Uterus (tissue), 4 donors: ENCODE data around the gene ERVW-1. TPM values are rescaled to one million over a fixed set of nuclear protein-coding genes. Genes with fewer than 3 reads are reported as not detected.
A peak's percentile ranks its signal among the peaks of the same experiment; 100 is the strongest.
"Not testable (repeated sequence)": the region's sequence is repeated elsewhere in the genome, so short reads cannot be mapped to it uniquely, and the experiment has no call there.

Experiments used
- DNase-seq, 2 donors: peaks; one replicate each; pipeline ENCODE4 v3.0.0-alpha.2; 2019 to 2020
- H3K27ac ChIP-seq, 2 donors: fragments of 200-600 bp; sonication (generic); 1 replicate in 1 of 2; 2 replicates in 1 of 2; pipeline ENCODE4 v1.5.1; 2016 to 2018
- H3K27me3 ChIP-seq, 2 donors: fragments of 200-600 bp; sonication (generic); one replicate each; pipeline ENCODE4 v1.5.1; 2018 to 2019; ENCODE audit warnings: control low read depth in 1 of 2
- H3K36me3 ChIP-seq, 2 donors: fragments of 200-600 bp; sonication (generic); one replicate each; pipeline ENCODE4 v1.5.1; 2019; ENCODE audit warnings: control low read depth in 1 of 2
- H3K4me1 ChIP-seq, 2 donors: fragments of 200-600 bp; sonication (generic); one replicate each; pipeline ENCODE4 v1.5.1; 2018 to 2019; ENCODE audit warnings: control low read depth in 1 of 2
- H3K4me3 ChIP-seq, 2 donors: fragments of 200-600 bp; sonication (generic); 1 replicate in 1 of 2; 2 replicates in 1 of 2; pipeline ENCODE4 v1.5.1; 2018 to 2019; ENCODE audit warnings: mild to moderate bottlenecking in 1 of 2
- H3K9me3 ChIP-seq, 2 donors: fragments of 200-600 bp; sonication (generic); one replicate each; pipeline ENCODE4 v1.5.1; 2019; ENCODE audit warnings: control low read depth in 1 of 2
- POLR2A ChIP-seq, 2 donors: fragments of 450-650 bp; IDR thresholded peaks; one replicate each; pipeline ENCODE4 v1.6.1; 2016; ENCODE audit warnings: antibody characterized with exemption in 2 of 2, mild to moderate bottlenecking in 1 of 2, moderate library complexity in 1 of 2
- intact Hi-C: fragments of 100-400 bp; cut with DNase I; formaldehyde crosslinking; loops from one replicate; pipeline ENCODE4 v1.15.1; 2023; ENCODE audit warnings: low total_unique reads
- total RNA-seq, 4 donors: library from RNA; depleted of rRNA in 3 of 4; stranded (reverse); fragments of >200 nt in 3 of 4; gene quantifications; one replicate each; pipeline versions ENCODE4 v1.1.0 to v1.2.4, GENCODE V29; 2014 to 2023
- TF ChIP-seq, protein P1 (sequence below), 4 experiments: fragments of 200-600 bp in 2 of 4; fragments of 450-650 bp in 2 of 4; sonication (generic) in 2 of 4; IDR thresholded peaks; one replicate each; pipeline ENCODE4 v1.5.1; 2016 to 2019; ENCODE audit warnings: antibody characterized with exemption in 4 of 4, mild to moderate bottlenecking in 2 of 4, moderate library complexity in 1 of 4
- donor health status: DM: yes; HTN: yes; CAD: no.

Gene ERVW-1
- total RNA-seq, 4 donors from 2014 or later = not detected

DNA sequence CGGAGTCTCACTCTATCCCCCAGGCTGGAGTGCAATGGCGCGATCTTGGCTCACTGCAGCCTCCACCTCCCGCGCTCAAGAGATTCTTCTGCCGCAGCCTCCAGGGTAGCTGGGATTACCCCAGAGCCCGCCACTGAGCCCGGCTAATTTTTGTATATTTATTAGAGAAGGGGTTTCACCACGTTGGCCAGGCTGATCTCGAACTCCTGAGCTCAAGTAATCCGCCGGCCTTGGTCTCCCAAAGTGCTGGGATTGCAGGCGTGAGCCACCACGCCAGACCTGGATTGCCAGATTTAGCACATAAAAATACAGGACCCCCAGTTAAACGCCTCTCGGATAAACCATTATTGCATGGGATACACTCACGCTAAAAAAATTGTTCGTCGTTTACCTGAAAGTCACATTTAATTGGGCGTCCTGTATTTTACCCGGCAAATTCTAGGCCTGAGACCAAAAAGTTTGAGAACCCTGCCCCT is 30.8 kb downstream of the ERVW-1 start:
- H3K36me3 ChIP-seq = no peaks in the 10 kb centered on the region
- no peaks in the 10 kb centered on the region for H3K9me3 ChIP-seq
- H3K27ac ChIP-seq = peak overlapping the region; percentile 89 to 93
- no peaks in the 10 kb centered on the region for H3K27me3 ChIP-seq
- TF ChIP-seq, protein P1, sequence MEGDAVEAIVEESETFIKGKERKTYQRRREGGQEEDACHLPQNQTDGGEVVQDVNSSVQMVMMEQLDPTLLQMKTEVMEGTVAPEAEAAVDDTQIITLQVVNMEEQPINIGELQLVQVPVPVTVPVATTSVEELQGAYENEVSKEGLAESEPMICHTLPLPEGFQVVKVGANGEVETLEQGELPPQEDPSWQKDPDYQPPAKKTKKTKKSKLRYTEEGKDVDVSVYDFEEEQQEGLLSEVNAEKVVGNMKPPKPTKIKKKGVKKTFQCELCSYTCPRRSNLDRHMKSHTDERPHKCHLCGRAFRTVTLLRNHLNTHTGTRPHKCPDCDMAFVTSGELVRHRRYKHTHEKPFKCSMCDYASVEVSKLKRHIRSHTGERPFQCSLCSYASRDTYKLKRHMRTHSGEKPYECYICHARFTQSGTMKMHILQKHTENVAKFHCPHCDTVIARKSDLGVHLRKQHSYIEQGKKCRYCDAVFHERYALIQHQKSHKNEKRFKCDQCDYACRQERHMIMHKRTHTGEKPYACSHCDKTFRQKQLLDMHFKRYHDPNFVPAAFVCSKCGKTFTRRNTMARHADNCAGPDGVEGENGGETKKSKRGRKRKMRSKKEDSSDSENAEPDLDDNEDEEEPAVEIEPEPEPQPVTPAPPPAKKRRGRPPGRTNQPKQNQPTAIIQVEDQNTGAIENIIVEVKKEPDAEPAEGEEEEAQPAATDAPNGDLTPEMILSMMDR (IDR thresholded peaks at IDR 0.05) = no peak
- TF ChIP-seq POLR2A (IDR thresholded peaks at IDR 0.05) = no peak
- intact Hi-C loops = no loop called here
- peak; percentile 17 for DNase-seq
- peak overlapping the region; percentile 77 to 95 for H3K4me3 ChIP-seq
- H3K4me1 ChIP-seq = no peaks in the 10 kb centered on the region

- H3K27ac ChIP-seq, H3K4me1 ChIP-seq, H3K4me3 ChIP-seq, H3K27me3 ChIP-seq, intact Hi-C loops, DNase-seq, H3K9me3 ChIP-seq, H3K36me3 ChIP-seq: not testable (repeated sequence)
These were observed 35.0 kb downstream of the ERVW-1 start for GRCh38 chr7:92442720-92443119.

DNA sequence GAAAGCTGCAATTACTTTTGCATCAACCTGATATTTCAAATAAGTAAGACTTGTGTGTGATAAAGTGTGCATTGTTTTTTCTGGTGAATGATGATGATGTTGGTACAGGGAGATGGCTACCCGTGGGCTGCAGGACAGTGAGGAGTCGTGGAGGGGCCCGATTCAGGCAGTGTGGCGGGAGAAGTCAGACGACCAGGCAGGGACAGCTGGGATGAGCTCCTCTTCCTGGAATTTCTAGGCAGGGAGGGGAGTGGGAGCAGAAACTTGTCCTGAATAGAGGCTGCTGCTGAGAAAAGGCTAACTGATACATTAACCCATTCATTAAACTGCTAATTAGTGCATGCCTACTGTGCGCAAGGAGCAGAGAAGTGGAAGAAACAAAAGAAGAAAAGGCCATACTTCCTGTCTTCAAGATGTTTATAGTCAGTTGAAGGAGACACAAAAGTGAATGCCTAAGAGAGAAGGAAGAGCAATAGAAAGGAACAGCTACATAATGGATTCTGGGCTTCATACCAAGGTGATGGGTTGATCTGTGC is 39.7 kb downstream of the ERVW-1 start:
- no peak for TF ChIP-seq POLR2A (IDR thresholded peaks at IDR 0.05)
- TF ChIP-seq, protein P1 (IDR thresholded peaks at IDR 0.05) = no peak
- intact Hi-C loops = no loop called here
- H3K4me1 ChIP-seq = no peaks in the 10 kb centered on the region
- no peak overlapping the region for H3K4me3 ChIP-seq
- no peaks in the 10 kb centered on the region for H3K9me3 ChIP-seq
- no peak for DNase-seq
- no peaks in the 10 kb centered on the region for H3K27me3 ChIP-seq
- H3K27ac ChIP-seq = no peak overlapping the region
- H3K36me3 ChIP-seq = no peaks in the 10 kb centered on the region

- H3K4me3 ChIP-seq = no peak overlapping the region
- H3K36me3 ChIP-seq = no peaks in the 10 kb centered on the region
- no peaks in the 10 kb centered on the region for H3K4me1 ChIP-seq
- intact Hi-C loops = no loop called here
- DNase-seq = no peak
- no peak overlapping the region for H3K27ac ChIP-seq
- no peaks in the 10 kb centered on the region for H3K27me3 ChIP-seq
- no peaks in the 10 kb centered on the region for H3K9me3 ChIP-seq
- TF ChIP-seq POLR2A (IDR thresholded peaks at IDR 0.05) = no peak
These were observed 40.9 kb downstream of the ERVW-1 start for GRCh38 chr7:92436612-92437445.

- intact Hi-C loops = no loop called here
- Histone ChIP-seq H3K27ac (no peak overlapping the region), H3K4me1 (no peaks in the 10 kb centered on the region), H3K9me3 (no peaks in the 10 kb centered on the region), H3K27me3 (no peaks in the 10 kb centered on the region), H3K36me3 (no peaks in the 10 kb centered on the region), H3K4me3 (no peak overlapping the region)
- no peak for TF ChIP-seq POLR2A (IDR thresholded peaks at IDR 0.05)
- TF ChIP-seq, protein P1 (IDR thresholded peaks at IDR 0.05) = no peak
- DNase-seq = no peak
These were observed 42.2 kb downstream of the ERVW-1 start for GRCh38 chr7:92435542-92435941.

DNA sequence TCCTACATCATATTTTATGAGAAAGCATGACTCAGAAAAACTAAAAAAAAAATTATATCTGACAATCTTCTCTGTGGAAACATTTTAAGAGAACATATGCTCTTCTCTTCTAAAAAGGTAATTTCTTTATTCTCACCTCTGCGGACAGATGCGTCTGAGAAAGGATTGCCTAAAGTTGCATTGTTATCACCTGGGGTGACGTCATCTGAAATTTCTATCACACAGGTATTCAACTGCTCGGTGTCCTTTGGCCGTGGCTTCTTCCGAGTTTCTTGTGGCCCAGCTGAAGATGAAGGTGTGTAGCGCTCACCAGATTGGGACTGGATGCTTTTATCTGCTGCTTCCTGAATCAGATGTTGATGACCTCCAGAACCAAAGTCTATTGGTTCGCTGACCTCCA is 44.7 kb downstream of the ERVW-1 start:
- no peak overlapping the region for H3K4me3 ChIP-seq
- intact Hi-C loops = no loop called here
- H3K4me1 ChIP-seq = no peaks in the 10 kb centered on the region
- TF ChIP-seq, protein P1 (IDR thresholded peaks at IDR 0.05) = no peak
- no peak for TF ChIP-seq POLR2A (IDR thresholded peaks at IDR 0.05)
- DNase-seq = no peak
- no peaks in the 10 kb centered on the region for H3K36me3 ChIP-seq
- H3K27ac ChIP-seq = no peak overlapping the region
- H3K27me3 ChIP-seq = no peaks in the 10 kb centered on the region
- H3K9me3 ChIP-seq = no peaks in the 10 kb centered on the region
